Measurements from ENCODE around the gene ARHGAP6.

DNA sequence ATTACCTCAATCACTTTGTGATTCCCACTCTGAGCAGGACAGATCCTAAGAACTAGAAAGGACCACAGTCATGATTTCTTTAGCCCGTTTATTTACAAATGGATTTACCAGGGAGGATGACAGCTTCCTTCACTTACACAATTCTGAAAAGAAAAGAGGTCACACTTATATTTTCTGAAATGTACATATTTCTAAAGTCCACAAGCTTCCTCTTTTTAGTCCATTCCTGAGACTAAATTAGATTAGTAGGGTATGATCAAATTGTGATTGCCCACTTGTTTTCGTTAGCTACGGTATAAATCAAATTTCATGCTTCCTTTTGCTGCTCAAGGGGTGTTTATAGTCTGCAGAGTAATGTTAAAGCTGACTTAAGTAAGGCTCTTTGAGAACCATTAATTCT is 380.1 kb downstream of the ARHGAP6 start:
- no peak for TF ChIP-seq NFIC (IDR thresholded peaks at IDR 0.05)
- TF ChIP-seq EGR1 (IDR thresholded peaks at IDR 0.05): no peak
- TF ChIP-seq YY1 (IDR thresholded peaks at IDR 0.05; ENCODE audit: low read depth): no peak
- TF ChIP-seq, protein P1, sequence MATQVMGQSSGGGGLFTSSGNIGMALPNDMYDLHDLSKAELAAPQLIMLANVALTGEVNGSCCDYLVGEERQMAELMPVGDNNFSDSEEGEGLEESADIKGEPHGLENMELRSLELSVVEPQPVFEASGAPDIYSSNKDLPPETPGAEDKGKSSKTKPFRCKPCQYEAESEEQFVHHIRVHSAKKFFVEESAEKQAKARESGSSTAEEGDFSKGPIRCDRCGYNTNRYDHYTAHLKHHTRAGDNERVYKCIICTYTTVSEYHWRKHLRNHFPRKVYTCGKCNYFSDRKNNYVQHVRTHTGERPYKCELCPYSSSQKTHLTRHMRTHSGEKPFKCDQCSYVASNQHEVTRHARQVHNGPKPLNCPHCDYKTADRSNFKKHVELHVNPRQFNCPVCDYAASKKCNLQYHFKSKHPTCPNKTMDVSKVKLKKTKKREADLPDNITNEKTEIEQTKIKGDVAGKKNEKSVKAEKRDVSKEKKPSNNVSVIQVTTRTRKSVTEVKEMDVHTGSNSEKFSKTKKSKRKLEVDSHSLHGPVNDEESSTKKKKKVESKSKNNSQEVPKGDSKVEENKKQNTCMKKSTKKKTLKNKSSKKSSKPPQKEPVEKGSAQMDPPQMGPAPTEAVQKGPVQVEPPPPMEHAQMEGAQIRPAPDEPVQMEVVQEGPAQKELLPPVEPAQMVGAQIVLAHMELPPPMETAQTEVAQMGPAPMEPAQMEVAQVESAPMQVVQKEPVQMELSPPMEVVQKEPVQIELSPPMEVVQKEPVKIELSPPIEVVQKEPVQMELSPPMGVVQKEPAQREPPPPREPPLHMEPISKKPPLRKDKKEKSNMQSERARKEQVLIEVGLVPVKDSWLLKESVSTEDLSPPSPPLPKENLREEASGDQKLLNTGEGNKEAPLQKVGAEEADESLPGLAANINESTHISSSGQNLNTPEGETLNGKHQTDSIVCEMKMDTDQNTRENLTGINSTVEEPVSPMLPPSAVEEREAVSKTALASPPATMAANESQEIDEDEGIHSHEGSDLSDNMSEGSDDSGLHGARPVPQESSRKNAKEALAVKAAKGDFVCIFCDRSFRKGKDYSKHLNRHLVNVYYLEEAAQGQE (IDR thresholded peaks at IDR 0.05; ENCODE audit: low read depth): no peak
- TF ChIP-seq EP300 (IDR thresholded peaks at IDR 0.05; ENCODE audit: borderline replicate concordance): no peak
- TF ChIP-seq FOXM1 (IDR thresholded peaks at IDR 0.05; ENCODE audit: borderline replicate concordance, low read depth): no peak
- no peak for TF ChIP-seq RAD21 (IDR thresholded peaks at IDR 0.05; ENCODE audit: low read depth)
- TF ChIP-seq TCF12 (IDR thresholded peaks at IDR 0.05; ENCODE audit: low read depth): no peak
- TF ChIP-seq, protein P2, sequence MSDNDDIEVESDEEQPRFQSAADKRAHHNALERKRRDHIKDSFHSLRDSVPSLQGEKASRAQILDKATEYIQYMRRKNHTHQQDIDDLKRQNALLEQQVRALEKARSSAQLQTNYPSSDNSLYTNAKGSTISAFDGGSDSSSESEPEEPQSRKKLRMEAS (IDR thresholded peaks at IDR 0.05): no peak
